LNCaP clone FGC (cell line): ENCODE results near the gene PTPRR.

ENCODE experiments used
- DNase-seq: peaks from one replicate; pipeline ENCODE4 v3.0.0-alpha.2; 2011; ENCODE audit warnings: low read depth
- H3K4me3 ChIP-seq: 2 replicates; pipeline ENCODE4 v1.5.1; 2011; ENCODE audit warnings: mild to moderate bottlenecking, low read depth, low read length, control low read depth
- TF ChIP-seq, protein P1 (sequence below): IDR thresholded peaks from 2 replicates; pipeline ENCODE4 v1.5.1; 2012; ENCODE audit warnings: mild to moderate bottlenecking; ENCODE audit not compliant: control insufficient read depth, insufficient read depth; ENCODE audit errors: extremely low read depth

Gene PTPRR

DNA sequence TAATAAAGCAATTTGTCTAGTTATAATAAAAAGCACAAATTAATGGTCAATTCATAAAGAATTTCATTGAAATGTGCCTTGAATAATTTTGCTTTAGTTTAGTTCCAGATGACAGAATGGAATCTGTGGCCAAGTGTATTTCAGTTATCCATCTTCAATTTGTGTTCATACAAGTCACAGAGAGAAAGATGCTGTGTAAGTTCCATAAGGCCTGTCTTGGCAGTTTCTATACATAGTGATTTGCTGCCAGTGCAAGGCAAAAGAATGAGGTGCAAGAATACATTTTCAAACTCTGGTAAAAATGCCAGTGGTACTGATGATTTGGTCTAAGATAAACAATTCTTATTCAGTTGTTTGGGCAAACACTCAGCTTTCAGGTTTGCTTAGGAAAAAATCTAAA, 149.0 kb downstream of the PTPRR start:
- no peak overlapping the region for H3K4me3 ChIP-seq
- no peak for DNase-seq
- TF ChIP-seq, protein P1, sequence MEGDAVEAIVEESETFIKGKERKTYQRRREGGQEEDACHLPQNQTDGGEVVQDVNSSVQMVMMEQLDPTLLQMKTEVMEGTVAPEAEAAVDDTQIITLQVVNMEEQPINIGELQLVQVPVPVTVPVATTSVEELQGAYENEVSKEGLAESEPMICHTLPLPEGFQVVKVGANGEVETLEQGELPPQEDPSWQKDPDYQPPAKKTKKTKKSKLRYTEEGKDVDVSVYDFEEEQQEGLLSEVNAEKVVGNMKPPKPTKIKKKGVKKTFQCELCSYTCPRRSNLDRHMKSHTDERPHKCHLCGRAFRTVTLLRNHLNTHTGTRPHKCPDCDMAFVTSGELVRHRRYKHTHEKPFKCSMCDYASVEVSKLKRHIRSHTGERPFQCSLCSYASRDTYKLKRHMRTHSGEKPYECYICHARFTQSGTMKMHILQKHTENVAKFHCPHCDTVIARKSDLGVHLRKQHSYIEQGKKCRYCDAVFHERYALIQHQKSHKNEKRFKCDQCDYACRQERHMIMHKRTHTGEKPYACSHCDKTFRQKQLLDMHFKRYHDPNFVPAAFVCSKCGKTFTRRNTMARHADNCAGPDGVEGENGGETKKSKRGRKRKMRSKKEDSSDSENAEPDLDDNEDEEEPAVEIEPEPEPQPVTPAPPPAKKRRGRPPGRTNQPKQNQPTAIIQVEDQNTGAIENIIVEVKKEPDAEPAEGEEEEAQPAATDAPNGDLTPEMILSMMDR = no peak

DNA sequence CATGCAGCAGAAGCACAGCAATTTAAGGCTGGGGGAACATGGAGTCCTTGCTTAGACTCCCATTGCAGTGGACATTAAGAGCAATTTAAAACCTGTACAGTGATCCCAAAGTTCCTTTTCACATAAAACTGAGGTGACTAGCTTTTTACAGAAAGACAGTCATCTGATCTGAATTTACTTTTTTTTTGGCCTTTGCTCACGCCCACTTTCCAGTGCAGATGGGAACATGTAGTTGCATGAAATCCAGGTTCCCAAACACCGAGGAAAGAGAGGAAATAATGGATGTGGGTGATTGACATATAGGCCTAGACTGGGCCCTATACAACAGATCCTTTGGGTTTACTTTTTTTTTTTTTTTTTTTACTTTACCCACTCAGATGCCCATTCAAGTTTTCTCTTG, 156.9 kb downstream of the PTPRR start:
- no peak overlapping the region for H3K4me3 ChIP-seq
- no peak for DNase-seq
- TF ChIP-seq, protein P1 = no peak

DNA sequence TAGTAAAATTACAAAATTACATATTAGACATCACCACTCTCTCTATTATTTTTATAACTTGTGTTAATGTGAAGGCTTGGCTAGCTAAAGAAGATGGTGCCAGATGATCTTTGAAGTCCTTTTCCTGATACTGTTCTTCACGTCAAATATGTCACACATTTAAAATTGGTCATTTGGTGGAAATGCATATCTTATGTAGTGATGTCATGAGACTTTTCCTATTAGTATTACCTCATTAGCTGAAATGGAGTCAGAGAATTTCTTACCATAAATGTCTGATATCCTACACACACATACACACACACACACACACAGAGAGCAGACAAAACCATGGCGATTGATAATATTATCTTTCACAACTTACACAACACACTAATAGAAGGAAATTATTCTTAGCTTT, 158.5 kb downstream of the PTPRR start:
- no peak for DNase-seq
- TF ChIP-seq, protein P1 = no peak
- H3K4me3 ChIP-seq = no peak overlapping the region

DNA sequence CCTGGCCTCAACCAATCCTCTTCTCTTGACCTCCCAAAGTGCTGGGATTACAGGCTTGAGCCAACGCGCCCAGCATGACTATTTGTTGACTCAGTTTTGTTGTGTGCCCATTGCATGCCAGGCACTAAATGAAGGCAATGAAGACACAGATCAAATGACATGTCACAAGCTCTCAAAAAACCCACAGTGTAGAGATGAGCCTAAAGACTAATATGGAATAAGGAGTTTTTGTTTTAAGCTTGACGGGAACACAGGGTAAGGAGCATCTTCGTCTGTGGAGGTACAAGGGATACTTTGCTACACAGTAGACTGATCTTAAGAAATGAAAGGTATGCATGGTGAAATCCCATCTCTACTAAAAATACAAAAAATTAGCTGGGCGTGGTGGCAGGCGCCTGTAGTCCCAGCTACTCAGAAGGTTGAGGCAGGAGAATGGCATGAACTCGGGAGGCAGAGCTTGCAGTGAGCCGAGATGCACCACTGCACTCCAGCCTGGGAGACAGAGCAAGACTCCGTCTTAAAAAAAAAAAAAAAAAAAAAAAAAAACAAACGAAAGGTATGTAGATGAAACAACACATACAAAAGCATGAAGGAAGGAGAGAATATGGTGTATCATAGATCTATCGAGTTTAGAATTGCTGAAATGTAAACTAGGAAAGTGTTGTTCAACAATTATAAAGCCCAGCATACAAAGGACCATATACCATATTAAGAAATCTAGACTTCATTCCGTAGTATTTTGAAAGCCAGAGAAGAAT, 161.2 kb downstream of the PTPRR start:
- TF ChIP-seq, protein P1 = no peak
- H3K4me3 ChIP-seq = no peak overlapping the region
- no peak for DNase-seq

DNA sequence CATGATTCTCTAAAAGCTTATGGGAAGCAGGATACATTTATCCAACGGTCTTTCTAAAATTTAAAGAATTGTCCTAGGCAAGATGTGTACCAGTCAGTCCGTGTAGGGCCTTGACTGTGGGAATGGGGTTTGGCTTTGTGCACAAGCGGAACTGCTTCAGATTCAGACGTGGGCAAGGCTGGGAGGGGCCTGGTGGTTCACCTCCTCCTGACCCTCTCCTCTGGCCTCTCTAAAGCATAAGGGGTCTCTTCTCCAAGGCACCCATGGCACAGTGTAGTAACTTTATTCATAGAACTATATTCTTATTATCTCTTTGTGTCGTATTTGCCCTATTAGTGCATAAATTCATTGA, 162.1 kb downstream of the PTPRR start:
- DNase-seq = no peak
- TF ChIP-seq, protein P1 = no peak
- no peak overlapping the region for H3K4me3 ChIP-seq

DNA sequence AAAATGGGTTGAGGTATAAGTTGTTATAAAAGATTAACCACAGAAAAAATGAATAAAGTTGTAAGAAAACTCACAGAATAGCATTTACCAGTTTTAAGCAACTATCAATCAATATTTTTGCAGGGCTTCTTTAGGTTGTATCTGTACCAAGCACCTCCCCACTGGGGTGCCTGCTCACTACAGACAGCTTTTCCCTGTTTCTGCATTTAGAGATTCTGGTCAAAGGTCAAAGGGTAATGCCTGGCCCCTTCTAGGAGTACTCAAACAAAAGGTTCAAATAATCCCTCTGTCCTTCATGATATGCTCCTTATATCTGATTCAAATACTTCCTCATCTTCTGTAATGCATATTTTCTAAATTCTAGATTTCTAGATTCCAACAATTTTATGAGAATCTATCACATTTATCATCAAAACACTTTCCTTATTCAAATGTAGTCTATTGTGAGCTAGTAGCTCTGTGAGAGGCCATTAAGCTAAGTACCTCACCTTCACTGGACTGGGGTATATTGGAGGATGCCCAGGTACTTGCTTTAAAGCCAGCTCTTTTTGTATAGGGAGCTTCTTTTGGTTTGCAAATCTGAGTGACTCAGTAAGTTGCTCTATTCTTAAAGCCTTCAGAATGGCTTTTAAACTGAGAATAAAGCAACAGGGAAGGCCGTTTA, 162.6 kb downstream of the PTPRR start:
- no peak for DNase-seq
- TF ChIP-seq, protein P1 = no peak
- no peak overlapping the region for H3K4me3 ChIP-seq
